Activated gamma-delta T cell treated with Interleukin-2 at 50 U/mL for 16 hours (primary cell): Measurements from ENCODE around the gene RSPH4A.
"Not testable (repeated sequence)": the region's sequence is repeated elsewhere in the genome, so short reads cannot be mapped to it uniquely, and the experiment has no call there.

Source experiments
- DNase-seq: peaks from one replicate; pipeline ENCODE4 v3.0.0-alpha.2; 2020

The RSPH4A gene

DNA sequence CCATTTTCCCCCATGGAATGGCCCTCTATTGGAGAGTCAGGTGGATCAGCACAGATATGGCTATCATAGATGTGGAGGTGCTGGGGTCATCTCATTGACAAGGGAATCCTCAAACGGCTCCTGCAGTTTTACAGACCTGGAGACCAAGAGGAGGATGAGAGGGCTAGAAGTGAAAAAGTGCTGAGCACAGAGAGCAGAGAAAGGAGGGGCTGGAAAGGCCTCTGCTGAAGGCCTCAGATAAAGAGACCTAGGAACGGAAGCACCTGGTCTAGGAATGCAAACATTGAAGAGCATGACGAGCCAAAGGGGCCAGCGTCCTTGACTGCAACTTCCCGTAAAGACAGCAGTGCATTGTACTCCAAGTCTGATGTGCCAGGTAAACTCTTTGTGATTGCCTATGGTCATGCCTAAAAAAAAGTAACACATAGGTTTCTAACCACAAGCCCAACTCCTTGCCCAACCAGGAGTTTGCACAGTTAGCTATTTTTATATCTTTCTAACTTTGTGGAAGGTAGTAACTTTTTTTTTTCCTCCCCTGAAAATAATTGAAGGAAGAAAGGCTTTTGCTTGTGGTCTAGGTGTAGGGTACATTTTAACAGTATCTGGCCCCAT, 15.2 kb downstream of the RSPH4A start:
- DNase-seq = no peak

DNA sequence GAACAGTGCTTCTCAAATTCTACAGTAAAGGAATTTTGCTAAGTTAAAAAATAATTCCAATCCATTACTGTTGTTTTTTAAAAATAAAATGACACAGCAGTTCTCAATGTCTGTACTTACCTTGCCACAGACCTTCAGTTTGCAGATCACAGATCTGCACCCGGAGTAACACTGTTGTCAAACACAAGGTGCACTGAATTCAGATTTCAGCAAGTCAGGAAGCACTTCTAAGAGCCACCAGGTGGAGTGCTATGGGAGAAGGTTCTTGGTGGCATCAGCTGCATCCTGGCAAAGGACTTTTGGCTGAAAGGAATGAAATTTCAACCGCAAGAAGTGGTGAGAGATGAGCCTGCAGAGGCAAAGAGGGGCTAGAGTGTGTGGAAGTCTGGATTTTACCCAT, 17.4 kb downstream of the RSPH4A start:
- DNase-seq = no peak

GRCh38 chr6:116648156-116648555, 31.9 kb downstream of the RSPH4A start:
- no peak for DNase-seq

DNA sequence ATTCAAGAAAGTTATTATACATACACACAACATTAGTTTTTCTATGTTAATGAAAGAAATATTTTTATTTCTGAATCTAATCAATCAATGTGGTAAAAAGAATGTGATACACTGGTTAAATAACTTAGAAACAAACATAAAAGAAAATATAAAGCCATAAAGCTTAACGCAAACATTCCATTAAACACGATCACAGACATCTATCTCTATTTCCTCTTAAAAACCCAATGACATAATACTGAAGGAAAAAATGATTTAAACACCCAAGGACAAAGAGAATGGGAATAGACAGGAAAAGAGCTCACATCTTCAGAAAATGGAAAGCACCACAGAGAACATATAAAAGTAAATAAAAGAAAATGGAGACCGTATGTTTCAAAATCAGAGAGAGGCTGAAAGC, 32.9 kb downstream of the RSPH4A start:
- no peak for DNase-seq

DNA sequence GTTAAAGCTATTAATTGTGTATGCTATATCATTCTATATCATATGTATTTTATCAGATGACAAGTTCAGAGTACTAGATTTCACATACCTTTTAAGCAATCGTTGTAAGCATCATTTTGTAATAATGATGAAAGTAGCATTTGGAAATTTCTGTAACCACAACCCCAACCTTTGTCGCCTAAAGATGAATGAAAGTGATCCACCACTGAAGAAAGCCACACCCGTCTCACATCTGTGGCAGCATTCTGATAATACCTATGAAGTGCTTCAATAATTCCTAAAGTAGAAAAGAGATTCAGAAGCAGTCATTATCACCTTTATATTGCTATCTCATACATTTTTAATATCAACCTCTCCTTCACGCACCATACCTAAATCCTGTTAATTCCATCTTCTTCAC, 35.6 kb downstream of the RSPH4A start:
- no peak for DNase-seq

DNA sequence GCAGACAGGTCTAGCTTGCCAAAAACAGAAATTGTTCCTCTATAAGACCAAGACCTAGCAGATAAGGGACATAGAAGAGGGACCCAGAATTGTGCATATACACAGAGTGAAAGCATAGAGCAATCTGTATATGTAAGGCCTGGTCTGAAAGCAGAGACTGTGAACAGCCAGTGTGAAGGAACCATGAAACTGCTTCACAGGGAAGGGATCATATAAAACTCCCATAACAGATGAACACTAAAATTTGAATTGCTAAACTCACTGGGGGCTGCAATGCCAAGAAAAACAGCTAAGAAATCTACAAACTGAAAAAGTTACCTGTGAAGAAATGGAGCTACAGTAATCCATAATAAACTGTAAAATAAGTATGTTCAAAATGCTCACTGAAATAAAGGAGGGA, 45.3 kb downstream of the RSPH4A start:
- DNase-seq = no peak

DNA sequence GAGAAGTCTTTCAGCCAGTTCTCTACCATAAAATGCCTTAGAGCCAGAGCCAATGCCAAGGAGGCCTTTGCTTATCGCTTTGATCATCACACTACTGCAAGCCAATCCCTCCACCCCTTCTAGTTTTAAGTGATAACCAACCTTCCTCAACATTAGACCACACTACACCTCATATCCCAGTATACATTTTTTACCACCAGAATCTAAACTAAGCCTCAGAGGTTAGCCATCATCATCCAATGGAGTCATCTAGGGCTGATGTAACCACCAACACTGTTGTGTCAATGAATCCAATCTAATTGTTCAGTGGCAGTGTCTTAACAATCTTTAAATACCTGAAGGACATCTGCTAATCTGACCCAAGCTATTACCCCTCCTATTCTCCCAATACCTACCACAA, 45.9 kb downstream of the RSPH4A start:
- no peak for DNase-seq

GRCh38 chr6:116663308-116663707, 47.0 kb downstream of the RSPH4A start:
- DNase-seq = no peak

DNA sequence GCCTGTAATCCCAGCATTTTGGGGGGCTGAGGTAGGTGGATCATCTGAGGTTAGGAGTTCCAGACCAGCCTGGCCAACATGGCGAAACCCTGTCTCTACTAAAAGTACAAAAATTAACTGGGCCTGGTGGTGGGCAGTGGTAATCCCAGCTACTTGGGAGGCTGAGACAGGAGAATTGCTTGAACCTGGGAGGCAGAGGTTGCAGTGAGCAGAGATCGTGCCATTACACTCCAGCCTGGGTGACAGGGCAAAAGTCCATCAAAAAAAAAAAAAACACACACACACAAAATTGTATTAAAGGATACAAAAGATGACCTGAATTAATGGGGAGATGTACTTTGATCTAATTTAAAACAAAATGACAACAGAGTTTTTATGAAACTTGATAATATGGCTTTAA, 47.9 kb downstream of the RSPH4A start:
- not testable (repeated sequence) for DNase-seq

DNA sequence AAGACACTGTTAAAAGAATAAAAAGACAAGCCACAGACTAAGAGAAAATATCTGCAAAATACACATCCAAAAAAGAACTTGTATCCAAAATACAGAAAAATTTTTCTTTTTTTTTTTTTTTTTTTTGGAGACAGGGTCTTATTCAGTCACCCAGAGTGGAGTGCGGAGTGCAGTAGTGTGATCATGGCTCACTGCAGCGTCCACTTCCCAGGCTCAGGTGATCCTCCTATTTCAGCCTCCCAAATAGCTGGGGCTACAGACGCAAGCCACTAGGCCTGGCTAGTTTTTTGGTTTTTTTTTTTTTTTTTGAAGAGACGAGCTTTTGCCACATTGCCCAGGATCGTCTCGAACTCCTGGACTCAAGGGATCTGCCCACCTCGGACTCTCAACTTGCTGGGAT, 49.2 kb downstream of the RSPH4A start:
- no peak for DNase-seq

DNA sequence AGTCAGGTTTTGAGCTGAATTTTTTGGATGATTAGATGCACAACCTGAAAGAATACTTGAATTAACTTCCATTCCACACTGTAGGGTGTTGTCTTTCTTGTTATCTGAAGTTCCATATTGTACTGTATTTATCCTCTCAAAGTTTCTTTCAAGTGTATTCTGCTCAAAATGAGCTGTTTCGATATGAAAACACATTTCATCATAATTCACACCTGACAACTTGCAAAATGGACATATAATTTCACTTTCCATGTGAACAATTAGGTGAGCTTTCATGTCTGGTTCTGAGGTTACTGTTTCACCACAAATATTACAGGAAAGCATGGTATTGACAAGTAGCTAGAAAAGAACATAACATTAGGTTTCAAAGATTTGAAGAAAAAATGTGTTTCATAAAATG, 50.6 kb downstream of the RSPH4A start:
- no peak for DNase-seq

GRCh38 chr6:116667623-116668022, 51.3 kb downstream of the RSPH4A start:
- no peak for DNase-seq

GRCh38 chr6:116672306-116672705, 56.0 kb downstream of the RSPH4A start:
- DNase-seq = no peak

GRCh38 chr6:116676021-116676420, 59.7 kb downstream of the RSPH4A start:
- no peak for DNase-seq

DNA sequence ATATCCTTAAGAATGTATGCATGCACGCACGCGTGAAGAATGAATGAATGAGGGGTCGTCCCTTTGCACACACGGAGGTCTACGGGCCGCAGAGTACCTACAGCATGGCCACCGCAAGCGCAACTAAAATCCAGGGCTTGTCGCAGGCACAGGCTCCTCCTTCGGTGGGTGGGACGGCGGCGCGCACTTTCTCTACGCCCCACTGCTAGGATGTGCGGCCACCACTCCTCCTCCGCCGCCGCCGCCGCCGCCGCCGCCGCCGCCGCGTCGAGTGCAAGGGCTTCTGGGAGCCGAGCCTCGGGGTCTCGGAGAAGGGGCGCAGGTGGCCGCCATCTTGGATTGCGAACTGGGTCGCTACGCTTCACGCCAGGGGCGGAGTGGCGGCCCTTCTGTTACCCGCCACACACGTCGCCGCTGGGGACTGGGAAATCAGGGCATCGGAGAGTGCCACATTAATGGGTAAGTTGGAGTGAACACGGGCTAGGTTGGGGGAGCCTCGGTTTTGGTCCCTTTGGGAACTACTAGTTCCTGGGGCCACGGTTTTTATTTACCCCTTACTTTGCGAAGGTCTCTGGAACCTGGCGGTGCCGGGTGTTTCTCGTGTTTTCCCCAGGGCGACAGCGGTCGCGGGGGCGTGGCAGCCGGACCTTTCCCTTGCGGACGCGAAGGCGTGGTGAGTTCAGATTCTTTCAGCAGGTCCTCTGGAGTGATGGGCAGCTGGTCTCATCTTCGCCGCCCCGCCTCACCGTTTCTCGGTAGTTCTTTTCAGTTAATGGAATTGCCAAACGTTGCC, 64.8 kb downstream of the RSPH4A start, which contains the start of gene KPNA5:
KPNA5 (plus strand) TSS at position 332 of the 793 bp plus-strand sequence; CDS start at position 456, 124 bp downstream.
- DNase-seq = peak; percentile 88

DNA sequence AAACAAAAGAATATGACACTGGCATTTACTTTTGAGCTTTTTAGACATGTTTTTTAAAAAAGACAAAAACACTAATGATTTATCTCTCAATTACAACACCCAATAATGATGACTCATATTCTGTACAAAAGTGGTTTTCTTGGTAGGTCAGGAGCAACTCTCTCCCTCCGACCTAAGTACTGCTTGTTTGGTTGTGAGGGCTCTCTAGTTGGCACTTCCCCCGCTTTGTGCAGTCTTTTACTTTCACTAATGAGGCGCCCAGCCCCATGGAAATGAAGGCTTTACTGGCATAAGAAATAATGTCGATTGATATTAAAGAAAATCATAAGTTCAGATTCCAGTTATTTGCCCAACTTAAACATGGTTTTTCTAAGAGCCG, 66.0 kb downstream of the RSPH4A start:
- peak; percentile 36 for DNase-seq
